NAMALWA (cell line): ENCODE results near the gene SMYD3.

ENCODE experiments used
- DNase-seq: peaks from one replicate; pipeline ENCODE4 v3.0.0-alpha.2; 2015; ENCODE audit warnings: low spot score

SMYD3 gene

DNA sequence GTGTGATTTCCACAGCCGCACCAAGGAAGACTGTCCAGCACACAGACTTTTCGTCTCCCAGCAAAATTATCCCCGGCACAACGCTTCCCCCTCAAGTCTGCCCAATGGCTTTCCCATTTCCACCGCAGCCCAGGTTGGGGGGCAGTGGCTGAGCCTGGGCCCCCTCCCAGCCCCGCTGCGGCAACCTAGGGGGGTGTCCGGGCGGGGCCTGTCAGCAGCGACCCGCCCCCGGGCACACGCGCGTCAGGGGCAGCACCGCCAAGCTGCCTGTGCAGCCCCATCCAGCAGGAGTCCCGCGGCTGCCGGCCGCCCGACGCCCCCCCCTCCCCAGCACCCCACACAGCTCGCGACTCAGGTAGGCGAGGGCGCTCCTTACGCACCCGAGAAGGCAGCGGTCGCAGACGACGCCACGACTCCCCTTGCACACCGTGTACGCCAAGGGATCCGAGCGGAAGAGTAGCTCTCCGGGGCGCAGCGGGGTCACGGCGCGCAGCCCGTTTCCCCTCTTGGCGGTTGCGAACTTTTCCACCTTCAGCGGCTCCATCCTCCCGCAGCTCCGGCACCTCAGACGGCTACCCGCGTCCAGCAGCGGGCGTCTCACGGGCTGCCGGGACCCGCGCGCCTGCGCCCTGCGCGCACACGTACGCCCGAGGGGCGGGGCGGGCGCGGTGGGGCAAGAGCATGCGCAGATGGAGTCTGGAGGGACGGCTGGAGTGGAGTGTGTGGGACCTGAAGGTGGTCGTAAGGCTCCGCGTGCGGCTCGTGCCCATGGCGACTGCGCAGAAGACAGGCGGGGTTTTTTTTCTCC, at the start of gene SMYD3:
TSS of gene SMYD3 (minus strand) at position 606 of the 808 bp plus-strand sequence.
- peak; percentile 91 for DNase-seq

DNA sequence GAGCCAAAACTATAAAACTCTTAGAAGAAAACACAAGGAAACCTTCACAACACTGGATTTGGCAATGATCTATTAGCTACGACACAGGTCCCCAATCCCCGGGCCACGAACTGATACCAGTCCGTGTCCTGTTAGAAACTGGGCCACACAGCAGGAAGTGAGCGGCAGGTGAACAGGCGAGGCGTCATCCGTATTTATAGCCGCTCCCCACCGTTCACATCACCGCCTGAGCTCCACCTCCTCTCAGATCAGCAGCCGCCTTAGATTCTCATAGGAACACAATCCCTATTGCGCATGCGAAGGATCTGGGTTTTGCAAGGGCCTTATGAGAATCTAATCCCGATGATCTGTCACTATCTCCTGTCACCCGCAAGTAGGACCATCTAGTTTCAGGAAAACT, 47.1 kb upstream of the SMYD3 start:
- no peak for DNase-seq

DNA sequence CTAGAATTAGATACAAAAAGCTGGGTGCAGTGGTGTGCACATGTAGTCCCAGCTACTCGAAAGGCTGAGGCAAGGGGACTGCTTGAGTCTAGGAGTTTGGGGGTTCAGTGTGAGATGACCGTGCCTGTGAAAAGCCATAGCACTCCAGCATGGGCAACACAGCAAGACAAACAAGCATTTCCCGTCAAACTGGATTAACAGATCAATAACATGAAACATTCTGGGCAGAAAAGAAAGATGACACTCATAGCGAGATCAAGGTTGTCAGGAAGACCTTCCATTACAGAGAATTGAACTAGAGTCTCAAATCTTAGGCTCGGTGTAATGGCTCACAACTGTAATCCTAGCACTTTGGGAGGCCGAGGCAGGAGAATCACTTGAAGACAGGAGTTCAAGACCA, 45.0 kb upstream of the SMYD3 start:
- DNase-seq, result no peak

DNA sequence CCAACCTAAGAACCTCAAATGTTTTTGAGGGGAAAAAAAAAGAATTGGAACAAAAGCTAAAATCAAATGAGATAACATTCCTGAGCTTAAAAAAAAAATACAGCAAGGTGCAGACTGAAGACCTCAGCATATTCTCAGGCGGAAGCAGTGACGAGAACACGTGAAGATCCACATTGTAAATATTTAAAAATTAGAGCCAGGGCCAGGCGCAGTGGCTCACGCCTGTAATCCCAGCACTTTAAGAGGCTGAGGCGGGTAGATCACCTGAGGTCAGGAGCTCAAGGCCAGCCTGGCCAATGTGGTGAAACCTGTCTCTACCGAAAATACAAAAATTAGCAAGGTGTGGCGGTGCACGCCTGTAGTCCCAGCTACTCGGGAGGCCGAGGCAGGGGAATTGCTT, 43.3 kb upstream of the SMYD3 start:
- DNase-seq, result no peak

- DNase-seq, result no peak
Observed at GRCh38 chr1:246549665-246550064, 42.6 kb upstream of the SMYD3 start.

- DNase-seq, result no peak
Observed at GRCh38 chr1:246544001-246544400, 36.9 kb upstream of the SMYD3 start.

DNA sequence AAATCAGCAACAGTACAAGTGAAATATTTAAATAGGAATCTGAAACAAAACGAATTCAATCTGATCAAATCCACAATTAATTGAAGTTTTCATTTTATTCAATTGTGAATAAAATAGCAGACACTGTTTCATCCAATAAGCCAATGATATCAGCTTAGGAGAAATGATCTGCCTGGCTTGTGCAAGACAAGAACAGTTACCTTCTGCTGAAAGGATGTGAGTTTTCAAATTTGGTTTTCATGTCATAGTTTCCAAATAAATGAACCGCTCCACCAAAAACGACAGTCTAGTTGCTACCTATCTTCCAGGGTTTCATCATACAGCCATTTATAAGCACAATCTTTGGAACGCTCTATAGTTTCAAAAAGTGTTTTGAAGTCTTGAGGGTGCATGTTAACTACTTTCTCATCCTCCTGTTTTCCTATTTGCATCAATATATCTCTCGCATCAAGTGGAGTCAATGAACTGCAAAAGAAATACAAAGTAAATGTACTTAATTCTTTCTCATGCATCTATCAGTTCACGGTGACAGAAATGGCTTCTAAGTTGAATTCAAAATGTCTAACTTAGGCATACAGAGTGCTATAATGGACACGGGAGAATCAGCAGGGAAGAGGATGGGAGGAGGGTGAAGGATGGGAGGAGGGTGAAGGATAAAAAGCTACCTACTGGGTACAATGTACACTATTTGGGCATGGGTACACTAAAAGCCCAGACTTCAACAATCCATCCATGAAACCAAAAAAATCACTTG, 33.8 kb upstream of the SMYD3 start:
- DNase-seq, result no peak

DNA sequence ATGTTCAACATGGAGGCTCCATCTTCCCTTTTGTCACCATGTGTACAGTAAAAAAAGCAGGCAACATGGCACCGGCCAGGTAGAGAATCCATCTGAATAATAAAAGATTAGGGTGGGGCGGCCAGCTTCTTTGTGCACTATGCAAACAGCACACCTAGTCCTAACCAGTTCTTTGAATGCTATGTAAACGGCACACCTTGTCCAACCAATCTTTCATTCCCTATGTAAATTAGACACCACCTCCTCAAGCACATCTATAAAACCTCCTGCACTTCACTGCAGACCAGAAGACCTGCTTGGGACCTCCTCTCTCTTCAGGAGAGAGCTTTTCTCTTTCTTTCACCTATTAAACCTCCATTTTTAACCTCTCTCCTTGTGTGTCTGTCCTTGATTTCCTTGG, 30.8 kb upstream of the SMYD3 start:
- DNase-seq, result no peak

DNA sequence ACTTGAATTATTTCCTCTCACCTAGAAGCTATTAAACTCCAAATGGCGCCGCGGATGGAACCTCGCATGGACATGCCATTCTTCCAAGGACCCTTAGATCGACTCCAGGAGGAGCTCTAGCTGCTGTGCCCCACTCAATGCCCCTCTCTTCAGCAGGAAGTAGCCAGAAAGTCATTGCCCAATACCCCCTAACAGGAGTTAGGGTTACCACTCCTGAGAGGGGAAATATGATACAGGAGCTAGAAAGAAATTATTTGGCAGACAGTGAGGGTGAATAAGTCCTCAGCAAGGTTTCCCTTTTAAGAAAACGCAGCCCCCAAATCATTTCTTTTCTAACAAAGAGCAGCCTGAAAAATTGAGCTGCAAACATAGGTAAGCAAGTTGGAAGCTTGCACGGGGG, 30.4 kb upstream of the SMYD3 start:
- DNase-seq, result no peak

DNA sequence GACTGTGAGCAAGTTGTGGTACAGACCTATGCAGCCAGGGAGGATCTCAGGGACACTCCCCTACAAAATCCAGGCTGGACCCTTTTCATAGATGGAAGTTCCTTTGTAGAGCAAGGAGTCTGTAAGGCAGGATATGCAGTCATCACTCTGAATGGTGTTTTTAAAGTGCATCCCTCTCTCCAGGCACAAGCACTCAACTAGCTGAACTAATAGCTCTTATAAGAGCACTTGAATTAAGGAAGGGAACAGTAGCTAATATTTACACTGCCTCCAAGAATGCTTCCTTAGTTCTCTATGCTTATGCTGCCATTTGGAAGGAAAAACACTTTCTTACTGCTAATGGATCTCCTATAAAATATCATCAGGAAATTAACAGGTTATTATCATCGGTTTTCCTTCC, 27.0 kb upstream of the SMYD3 start:
- no peak for DNase-seq

DNA sequence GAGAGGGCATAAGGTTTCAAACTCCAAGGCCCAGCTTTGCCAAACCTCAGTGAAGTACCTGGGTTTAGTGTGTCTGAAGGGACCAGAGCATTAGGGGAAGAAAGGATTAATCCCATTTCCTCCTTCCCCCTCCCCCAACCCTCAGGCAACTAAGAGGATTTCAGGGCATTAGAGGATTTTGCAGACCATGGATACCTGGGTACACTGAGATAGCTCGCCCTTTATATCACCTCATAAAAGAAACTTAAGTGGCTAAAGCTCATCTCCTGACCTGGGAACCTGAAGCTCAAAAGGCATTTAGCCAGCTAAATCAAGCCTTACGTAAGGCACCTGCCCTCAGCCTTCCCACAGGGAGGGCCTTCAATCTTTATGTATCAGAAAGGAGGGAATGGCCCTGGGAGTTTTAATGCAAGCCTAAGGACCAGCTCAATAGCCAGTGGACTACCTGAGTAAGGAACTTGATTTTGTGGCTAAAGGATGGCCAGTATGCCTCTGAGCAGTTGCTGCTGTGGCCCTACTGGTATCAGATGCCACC, 26.4 kb upstream of the SMYD3 start:
- no peak for DNase-seq

- DNase-seq, result no peak
Observed at GRCh38 chr1:246532519-246532918, 25.4 kb upstream of the SMYD3 start.

GRCh38 chr1:246530482-246530881, 23.4 kb upstream of the SMYD3 start:
- DNase-seq, result no peak

DNA sequence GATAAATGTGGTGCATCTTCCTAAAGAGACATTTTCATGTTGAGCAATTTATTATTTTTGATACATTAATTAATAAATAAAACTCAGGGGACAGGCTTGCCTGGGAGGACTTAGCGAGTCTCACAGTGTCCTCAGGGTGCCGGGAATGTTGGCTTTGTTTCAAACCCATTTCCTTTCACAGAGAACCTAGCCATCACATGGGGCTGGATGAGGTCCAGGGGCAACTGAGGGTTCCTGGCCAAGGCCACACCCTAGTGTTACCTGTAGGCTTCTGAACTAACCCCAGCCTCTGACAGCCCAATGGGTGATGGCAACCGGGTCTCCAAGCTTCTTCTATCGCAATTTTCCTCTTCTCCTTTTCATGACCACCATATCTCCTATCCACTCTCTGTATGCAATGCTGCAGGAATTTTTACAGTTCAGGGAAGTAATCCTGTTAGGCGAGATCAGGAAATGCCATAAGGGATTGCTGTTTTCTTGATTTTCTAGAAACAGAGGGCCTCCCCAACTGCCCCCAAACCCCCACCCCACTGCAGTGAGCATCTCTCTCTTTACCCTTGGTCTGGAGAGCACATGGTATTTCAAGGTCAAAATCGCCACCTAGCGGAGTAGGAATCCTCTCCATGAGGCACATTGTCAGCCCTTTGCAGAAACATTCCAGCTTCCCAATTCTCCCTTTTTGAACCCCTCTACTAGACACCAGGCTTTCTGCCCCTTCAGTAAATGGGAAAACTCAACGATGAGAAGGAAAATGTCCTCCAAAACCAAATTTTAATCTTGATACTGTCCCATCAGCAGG, 22.1 kb upstream of the SMYD3 start:
- DNase-seq, result no peak

DNA sequence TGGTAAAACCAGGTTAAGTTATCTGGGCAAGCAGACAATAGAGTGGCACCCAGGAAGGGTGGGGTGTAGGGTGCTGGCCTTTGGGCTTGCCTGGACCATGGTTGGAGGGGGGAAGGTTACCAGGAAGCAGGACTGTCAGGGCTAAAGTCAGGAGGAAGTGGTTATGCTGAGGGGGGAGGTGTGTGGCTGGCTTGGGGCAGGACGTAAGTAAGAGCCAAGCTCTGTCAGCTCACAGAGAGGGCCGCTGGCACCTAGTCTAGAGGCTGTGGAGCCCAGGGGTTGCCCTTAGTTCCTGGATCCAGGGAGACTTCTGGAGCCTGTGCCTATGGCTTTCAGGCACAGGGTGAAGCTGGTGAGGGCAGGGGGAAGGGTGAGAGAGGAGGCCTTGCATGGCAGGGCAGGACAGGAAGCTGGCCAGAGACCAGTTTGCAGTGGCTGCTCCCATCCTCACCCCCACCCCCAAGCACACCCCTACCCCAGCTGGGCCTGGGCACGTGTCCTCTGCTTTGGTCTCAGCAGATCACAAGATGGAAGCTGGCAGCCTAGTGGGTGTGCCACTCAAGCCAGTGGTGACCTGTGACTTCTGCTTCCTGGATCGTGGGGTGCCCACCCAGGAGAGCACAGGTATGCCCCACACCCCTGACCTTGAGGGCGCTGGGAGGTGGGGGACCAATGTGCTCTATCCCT, 20.5 kb upstream of the SMYD3 start:
- DNase-seq, result no peak

DNA sequence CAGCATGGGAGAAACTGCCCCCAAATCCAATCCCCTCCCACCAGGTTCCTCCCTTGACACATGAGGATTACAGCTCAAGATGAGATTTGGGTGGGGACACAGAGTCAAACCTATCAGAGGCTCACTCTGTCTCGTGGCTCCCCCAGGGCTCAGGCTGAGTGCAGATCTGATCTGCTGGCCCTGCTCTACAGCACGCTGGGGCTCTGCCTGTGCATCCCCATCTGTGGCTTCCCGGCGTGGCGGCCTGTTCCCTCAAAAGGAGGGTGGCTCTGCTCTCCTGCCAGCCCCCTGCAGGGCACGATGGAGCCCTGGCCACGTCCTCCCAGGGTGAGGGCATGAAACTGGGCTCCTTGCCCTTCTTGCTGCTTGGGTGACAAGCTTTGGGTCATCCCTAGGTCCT, 19.8 kb upstream of the SMYD3 start:
- no peak for DNase-seq

DNA sequence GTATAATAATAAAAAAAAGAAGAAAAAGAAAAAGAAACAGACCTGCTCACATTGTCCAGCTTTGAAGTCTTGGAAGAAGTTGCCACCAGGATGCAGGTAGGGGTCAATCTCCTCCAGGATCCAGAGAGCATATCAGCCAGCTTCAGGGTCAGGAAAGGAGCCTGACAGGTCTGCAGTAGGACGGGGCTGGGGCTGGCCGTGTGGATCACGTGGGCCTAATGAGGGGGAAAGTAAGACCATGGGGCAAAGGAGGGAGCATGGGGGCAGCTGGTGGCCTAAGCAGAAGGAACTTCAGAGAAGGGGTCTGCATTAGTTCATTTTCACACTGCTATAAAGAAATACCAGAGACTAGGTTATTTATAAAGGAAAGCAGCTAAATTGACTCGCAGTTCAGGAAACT, 19.3 kb upstream of the SMYD3 start:
- DNase-seq, result no peak

DNA sequence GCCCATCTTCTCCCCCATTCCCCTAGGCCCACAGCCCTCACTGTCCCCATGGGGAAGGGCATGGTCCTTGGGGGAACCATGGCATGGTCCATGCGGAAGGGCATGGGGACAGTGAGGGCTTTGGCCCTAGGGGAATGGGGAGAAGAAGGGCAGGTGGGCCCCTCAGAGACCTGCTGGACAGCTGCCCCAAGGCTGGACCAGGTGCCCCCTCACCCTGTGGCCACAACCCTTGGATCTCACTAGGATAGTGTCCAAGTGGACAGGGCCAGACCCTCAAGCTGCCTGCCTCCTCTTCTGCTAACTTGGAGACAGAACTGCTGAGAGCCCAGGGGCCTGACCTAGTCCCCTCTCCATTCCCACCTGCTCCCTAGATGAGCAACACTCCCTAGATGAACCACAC, 12.4 kb upstream of the SMYD3 start:
- DNase-seq, result no peak

DNA sequence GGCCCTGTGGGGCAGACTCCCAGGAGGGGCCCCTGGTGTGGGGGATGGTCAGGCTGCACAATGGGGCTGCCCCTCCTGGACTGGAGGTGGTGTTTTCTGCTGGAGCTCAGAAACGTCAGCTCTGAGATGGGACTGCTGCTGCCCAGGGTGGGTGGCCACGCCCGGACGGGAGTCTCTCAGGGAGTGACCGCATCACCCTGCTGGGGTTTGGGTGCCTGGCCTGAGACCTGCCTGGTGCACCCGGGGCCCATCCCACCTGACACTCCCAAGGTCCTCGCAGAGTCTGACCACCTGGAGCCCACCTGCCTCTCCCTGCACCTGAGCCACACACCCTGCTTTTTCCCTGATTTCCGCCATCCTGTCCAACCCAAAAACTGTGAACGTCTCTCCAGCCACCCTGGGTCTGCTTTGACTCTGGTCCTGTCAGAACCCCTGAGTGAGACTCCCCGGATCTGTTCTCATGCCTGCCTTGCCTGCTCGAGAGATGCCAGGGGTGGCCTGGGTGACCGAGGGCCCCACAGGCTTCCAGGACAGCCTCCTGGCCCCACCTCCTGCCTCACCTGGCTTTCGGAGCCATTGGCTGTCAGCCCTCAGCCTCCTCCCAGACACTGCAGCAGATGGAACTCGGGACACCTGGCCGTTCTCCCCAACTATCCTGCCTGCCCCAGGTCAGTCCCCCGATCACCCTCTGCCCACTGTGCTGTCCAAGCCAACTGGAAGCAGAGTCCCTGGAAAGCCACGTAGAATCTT, 11.6 kb upstream of the SMYD3 start:
- DNase-seq, result no peak

DNA sequence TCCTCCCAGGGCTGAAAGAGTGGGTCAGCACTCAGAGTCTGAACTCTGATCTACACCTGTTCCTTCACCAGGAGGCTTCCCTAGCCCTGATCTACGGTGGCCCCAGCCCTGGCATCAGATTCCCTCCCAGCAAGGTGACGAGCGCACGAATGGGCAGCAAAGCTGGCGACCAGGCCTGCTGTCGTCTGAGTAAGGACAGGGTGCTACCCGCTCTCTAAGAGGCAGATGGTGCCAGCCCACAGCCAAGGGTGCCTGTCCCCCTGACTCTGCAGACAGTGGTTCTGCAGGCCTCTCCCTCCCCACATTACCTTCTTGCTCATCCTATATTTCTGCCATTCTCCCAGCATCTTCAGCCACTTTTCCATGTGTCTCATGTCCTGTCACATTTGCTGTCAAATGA, 10.3 kb upstream of the SMYD3 start:
- no peak for DNase-seq

DNA sequence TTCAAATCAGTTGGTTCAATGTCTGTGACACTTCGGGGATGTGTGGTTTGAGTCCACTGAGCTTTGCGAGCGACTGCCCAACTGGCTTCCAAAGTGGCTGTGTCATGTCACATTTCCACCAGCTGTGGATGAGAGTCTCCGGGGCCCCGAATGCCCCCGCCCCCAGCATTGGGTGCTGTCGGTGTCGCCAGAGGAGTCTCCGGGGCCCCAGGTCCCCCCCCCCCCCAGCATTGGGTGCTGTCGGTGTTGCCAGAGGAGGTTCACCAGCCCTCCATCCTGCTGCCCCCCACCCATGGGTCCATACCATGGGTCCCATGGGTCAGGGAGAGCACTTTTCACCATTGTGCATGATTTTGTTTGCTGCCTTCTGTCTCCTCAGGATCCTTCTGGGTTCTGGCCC, 9.0 kb upstream of the SMYD3 start:
- no peak for DNase-seq
